Suprapubic skin (tissue), 3 donors: Measurements from ENCODE around the gene BRICD5.

Experiments used
- POLR2A ChIP-seq, 2 donors: fragments of 450-650 bp; IDR thresholded peaks; one replicate each; pipeline ENCODE4 v1.6.1; 2017; ENCODE audit warnings: antibody characterized with exemption in 2 of 2, mild to moderate bottlenecking in 2 of 2, moderate library complexity in 2 of 2
- TF ChIP-seq, protein P1 (sequence below), 2 donors: fragments of 200-600 bp in 1 of 2; fragments of 450-650 bp in 1 of 2; sonication (generic) in 1 of 2; IDR thresholded peaks; one replicate each; pipeline ENCODE4 v1.5.1; 2016 to 2019; ENCODE audit warnings: antibody characterized with exemption in 2 of 2, mild to moderate bottlenecking in 1 of 2, moderate library complexity in 1 of 2

DNA sequence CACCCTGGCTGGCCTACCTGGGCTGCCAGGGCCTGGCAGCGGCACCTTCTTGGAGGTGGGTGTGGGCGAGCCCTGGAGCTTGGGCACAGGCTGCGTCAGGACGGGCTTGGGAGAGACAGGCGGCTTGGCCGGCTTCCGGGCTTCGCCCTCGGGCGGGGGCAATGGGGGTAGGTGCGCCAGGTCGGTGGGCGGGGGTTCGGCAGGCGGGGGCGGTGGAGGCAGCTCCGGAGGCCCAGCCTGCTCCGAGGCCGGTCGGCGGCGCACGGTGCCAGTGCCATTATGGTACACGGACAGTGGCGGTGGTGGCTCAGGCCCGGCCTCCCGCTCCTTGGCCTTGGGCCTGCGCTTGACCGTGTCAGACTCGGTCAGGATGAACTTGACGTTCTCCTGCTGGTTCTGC is 31.1 kb downstream of the BRICD5 start:
- TF ChIP-seq, protein P1, sequence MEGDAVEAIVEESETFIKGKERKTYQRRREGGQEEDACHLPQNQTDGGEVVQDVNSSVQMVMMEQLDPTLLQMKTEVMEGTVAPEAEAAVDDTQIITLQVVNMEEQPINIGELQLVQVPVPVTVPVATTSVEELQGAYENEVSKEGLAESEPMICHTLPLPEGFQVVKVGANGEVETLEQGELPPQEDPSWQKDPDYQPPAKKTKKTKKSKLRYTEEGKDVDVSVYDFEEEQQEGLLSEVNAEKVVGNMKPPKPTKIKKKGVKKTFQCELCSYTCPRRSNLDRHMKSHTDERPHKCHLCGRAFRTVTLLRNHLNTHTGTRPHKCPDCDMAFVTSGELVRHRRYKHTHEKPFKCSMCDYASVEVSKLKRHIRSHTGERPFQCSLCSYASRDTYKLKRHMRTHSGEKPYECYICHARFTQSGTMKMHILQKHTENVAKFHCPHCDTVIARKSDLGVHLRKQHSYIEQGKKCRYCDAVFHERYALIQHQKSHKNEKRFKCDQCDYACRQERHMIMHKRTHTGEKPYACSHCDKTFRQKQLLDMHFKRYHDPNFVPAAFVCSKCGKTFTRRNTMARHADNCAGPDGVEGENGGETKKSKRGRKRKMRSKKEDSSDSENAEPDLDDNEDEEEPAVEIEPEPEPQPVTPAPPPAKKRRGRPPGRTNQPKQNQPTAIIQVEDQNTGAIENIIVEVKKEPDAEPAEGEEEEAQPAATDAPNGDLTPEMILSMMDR (IDR thresholded peaks at IDR 0.05), result no peak
- no peak for TF ChIP-seq POLR2A (IDR thresholded peaks at IDR 0.05)
